HEK293T (cell line): Measurements from ENCODE around the gene LYVE1.

Experiments used
- CTCF ChIA-PET: fragments of 350-600 bp; formaldehyde crosslinking; extraction: SDS; loops from one replicate; lab custom pipeline; 2021; ENCODE audit warnings: antibody characterized with exemption, inconsistent platforms; lab: Yijun Ruan, JAX
- POLR2A ChIA-PET: fragments of 350-600 bp; formaldehyde crosslinking; extraction: SDS; loops from one replicate; lab custom pipeline; 2020; ENCODE audit warnings: antibody characterized with exemption, inconsistent platforms; lab: Yijun Ruan, JAX
- DNase-seq: peaks from one replicate; pipeline ENCODE4 v3.0.0; 2012; ENCODE audit warnings: mixed read lengths; ENCODE audit errors: extremely low spot score
- ARNT ChIP-seq: fragments of 450-650 bp; IDR thresholded peaks from 2 replicates; pipeline ENCODE4 v1.6.1; 2017; ENCODE audit warnings: mild to moderate bottlenecking
- BHLHE40 ChIP-seq: fragments of 450-650 bp; IDR thresholded peaks from 2 replicates; pipeline ENCODE4 v1.6.1; 2016; ENCODE audit warnings: mild to moderate bottlenecking, moderate library complexity, borderline replicate concordance
- CTBP1 ChIP-seq: fragments of 450-650 bp; IDR thresholded peaks from 2 replicates; pipeline ENCODE4 v1.6.1; 2016; ENCODE audit warnings: borderline replicate concordance
- ELF4 ChIP-seq: fragments of 450-650 bp; IDR thresholded peaks from 2 replicates; pipeline ENCODE4 v1.6.1; 2017; ENCODE audit warnings: antibody characterized with exemption
- FOXA1 ChIP-seq: fragments of 450-650 bp; IDR thresholded peaks from 2 replicates; pipeline ENCODE4 v1.6.1; 2016; ENCODE audit warnings: mild to moderate bottlenecking
- FOXK2 ChIP-seq: fragments of 450-650 bp; IDR thresholded peaks from 2 replicates; pipeline ENCODE4 v1.6.1; 2016; ENCODE audit warnings: mild to moderate bottlenecking
- FOXM1 ChIP-seq: fragments of 450-650 bp; IDR thresholded peaks from 2 replicates; pipeline ENCODE4 v1.6.1; 2017; ENCODE audit warnings: mild to moderate bottlenecking, borderline replicate concordance
- HDGF ChIP-seq: fragments of 450-650 bp; IDR thresholded peaks from 2 replicates; pipeline ENCODE4 v1.6.1; 2017; ENCODE audit warnings: antibody characterized with exemption, borderline replicate concordance
- L3MBTL2 ChIP-seq: fragments of 450-650 bp; conservative IDR thresholded peaks from 2 replicates; pipeline ENCODE4 v1.6.1; 2016; ENCODE audit warnings: mild to moderate bottlenecking
- LEF1 ChIP-seq: fragments of 450-650 bp; IDR thresholded peaks from 2 replicates; pipeline ENCODE4 v1.6.1; 2017; ENCODE audit warnings: mild to moderate bottlenecking, borderline replicate concordance
- NFRKB ChIP-seq: fragments of 450-650 bp; IDR thresholded peaks from 2 replicates; pipeline ENCODE4 v1.6.1; 2016; ENCODE audit warnings: mild to moderate bottlenecking, moderate library complexity
- PKNOX1 ChIP-seq: fragments of 450-650 bp; IDR thresholded peaks from 2 replicates; pipeline ENCODE4 v1.6.1; 2016
- SP1 ChIP-seq: fragments of 450-650 bp; IDR thresholded peaks from 2 replicates; pipeline ENCODE4 v1.6.1; 2017
- SUZ12 ChIP-seq: fragments of 450-650 bp; IDR thresholded peaks from 2 replicates; pipeline ENCODE4 v1.6.1; 2016; ENCODE audit warnings: mild to moderate bottlenecking
- TARDBP ChIP-seq: fragments of 450-650 bp; IDR thresholded peaks from 2 replicates; pipeline ENCODE4 v1.6.1; 2016
- ZNF384 ChIP-seq: fragments of 450-650 bp; IDR thresholded peaks from 2 replicates; pipeline ENCODE4 v1.6.1; 2016

LYVE1 gene

GRCh38 chr11:10550503-10551289, 17.8 kb downstream of the LYVE1 start:
- ChIA-PET POLR2A (no interaction called here), CTCF (no interaction called here)
- no peak for TF ChIP-seq FOXM1
- no peak for TF ChIP-seq HDGF
- TF ChIP-seq ARNT = no peak
- no peak for TF ChIP-seq SUZ12
- TF ChIP-seq ELF4 = no peak
- TF ChIP-seq FOXA1 = no peak
- no peak for TF ChIP-seq TARDBP
- no peak for TF ChIP-seq NFRKB
- no peak for TF ChIP-seq BHLHE40
- no peak for TF ChIP-seq PKNOX1
- TF ChIP-seq SP1 = no peak
- no peak for TF ChIP-seq L3MBTL2
- TF ChIP-seq FOXK2 = no peak
- no peak for TF ChIP-seq ZNF384
- no peak for TF ChIP-seq LEF1
- no peak for TF ChIP-seq CTBP1
- no peak for DNase-seq

GRCh38 chr11:10544491-10545465, 23.7 kb downstream of the LYVE1 start:
- POLR2A ChIA-PET = no interaction called here
- TF ChIP-seq ZNF384 (no peak), PKNOX1 (no peak), BHLHE40 (no peak), CTBP1 (no peak), FOXM1 (no peak), ELF4 (no peak), NFRKB (no peak), L3MBTL2 (no peak), FOXA1 (no peak)
- CTCF ChIA-PET = no interaction called here
- no peak for DNase-seq

- CTCF ChIA-PET = no interaction called here
- POLR2A ChIA-PET = no interaction called here
- no peak for DNase-seq
- TF ChIP-seq FOXK2 = no peak
Observed at GRCh38 chr11:10543782-10544181, 24.7 kb downstream of the LYVE1 start.

GRCh38 chr11:10542776-10543175, 25.7 kb downstream of the LYVE1 start:
- DNase-seq = no peak
- ChIA-PET POLR2A (no interaction called here), CTCF (no interaction called here)
- TF ChIP-seq HDGF (no peak), SUZ12 (no peak), PKNOX1 (no peak), L3MBTL2 (no peak), LEF1 (no peak)

- POLR2A ChIA-PET = interaction anchor here (0.9 to 2.1 kb wide), 9 partner anchors 9 to 212 kb away, joined by 3 to 9 read pairs (median 4); partner anchors contain the start of gene AMPD3
- TF ChIP-seq FOXM1 (no peak), NFRKB (no peak), ELF4 (no peak), FOXK2 (no peak)
- CTCF ChIA-PET = interaction anchor here (0.6 to 1.2 kb wide), 5 partner anchors 17 to 1104 kb away, joined by 3 to 7 read pairs (median 4); no protein-coding TSS in a partner anchor
- no peak for DNase-seq
Observed at GRCh38 chr11:10541561-10541930, 26.9 kb downstream of the LYVE1 start.

GRCh38 chr11:10540915-10541560, 27.4 kb downstream of the LYVE1 start, which contains the start of gene RNF141:
Gene RNF141 (minus strand): TSS chr11:10541187. CDS start chr11:10534158, 7,029 bp downstream.
- DNase-seq = peak; percentile 96
- POLR2A ChIA-PET = interaction anchor here (0.9 to 2.1 kb wide), 13 partner anchors 8 to 212 kb away, joined by 3 to 9 read pairs (median 3); partner anchors contain the start of gene AMPD3
- TF ChIP-seq FOXM1 (no peak; the same call in 1 of the 2 replicates), SP1 (no peak), ARNT (no peak), TARDBP (no peak), BHLHE40 (no peak), FOXA1 (no peak), L3MBTL2 (peak; percentile 58), ZNF384 (no peak), ELF4 (peak; percentile 34; the same call in 1 of the 2 replicates), NFRKB (no peak), LEF1 (peak; percentile 27; the same call in 1 of the 2 replicates), HDGF (no peak; the same call in 1 of the 2 replicates), FOXK2 (no peak), CTBP1 (no peak), PKNOX1 (no peak), SUZ12 (no peak)
- CTCF ChIA-PET = interaction anchor here (0.5 to 1.8 kb wide), 13 partner anchors 11 to 1105 kb away, joined by 3 to 5 read pairs (median 4); no protein-coding TSS in a partner anchor
